Neuronal stem cell (in vitro differentiated cells): Measurements from ENCODE around the gene KRTAP10-7.

Experiments used
- DNase-seq: peaks from one replicate; pipeline ENCODE4 v3.0.0-alpha.2; 2013; ENCODE audit warnings: low spot score
- H2AFZ ChIP-seq: one replicate; pipeline ENCODE4 v1.6.1; 2013; ENCODE audit warnings: mild to moderate bottlenecking, low read length, inconsistent platforms
- H2AK5ac ChIP-seq: 2 replicates; pipeline ENCODE4 v1.6.1; 2013; ENCODE audit warnings: low read depth, mild to moderate bottlenecking, inconsistent platforms, low read length, moderate library complexity, mixed read lengths
- H2BK120ac ChIP-seq: 2 replicates; pipeline ENCODE4 v1.6.1; 2013; ENCODE audit warnings: low read depth, mild to moderate bottlenecking, inconsistent platforms, low read length, moderate library complexity, mixed read lengths
- H2BK12ac ChIP-seq: one replicate; pipeline ENCODE4 v1.6.1; 2013; ENCODE audit warnings: low read length, inconsistent platforms
- H2BK15ac ChIP-seq: 2 replicates; pipeline ENCODE4 v1.6.1; 2013; ENCODE audit warnings: mild to moderate bottlenecking, low read length, inconsistent platforms, mixed read lengths
- H2BK5ac ChIP-seq: one replicate; pipeline ENCODE4 v1.6.1; 2013; ENCODE audit warnings: inconsistent platforms, mild to moderate bottlenecking, low read length, moderate library complexity
- H3K14ac ChIP-seq: one replicate; pipeline ENCODE4 v1.6.1; 2013; ENCODE audit warnings: low read length, inconsistent platforms
- H3K18ac ChIP-seq: 2 replicates; pipeline ENCODE4 v1.6.1; 2013; ENCODE audit warnings: low read length, inconsistent platforms
- H3K23ac ChIP-seq: 2 replicates; pipeline ENCODE4 v1.6.1; 2013; ENCODE audit warnings: low read depth, mild to moderate bottlenecking, mixed read lengths, low read length, inconsistent platforms; ENCODE audit not compliant: poor library complexity
- H3K27ac ChIP-seq: replicated peaks from 3 replicates; pipeline ENCODE4 v1.5.1; 2013; ENCODE audit warnings: low read length, inconsistent platforms
- H3K27me3 ChIP-seq, 3 experiments: 2 replicates each; pipeline ENCODE4 v1.6.1; 2013; ENCODE audit warnings: low read length in 3 of 3, mild to moderate bottlenecking in 2 of 3, inconsistent platforms in 1 of 3, low read depth in 1 of 3, mixed read lengths in 1 of 3, moderate library complexity in 1 of 3; ENCODE audit not compliant: control insufficient read depth in 3 of 3, insufficient read depth in 3 of 3
- H3K36me3 ChIP-seq, 2 donors: replicated peaks in 1 of 2; 2 replicates each; pipeline ENCODE4 v1.6.1; 2013; ENCODE audit warnings: low read length in 2 of 2; ENCODE audit not compliant: control insufficient read depth in 2 of 2, insufficient read depth in 2 of 2
- H3K4ac ChIP-seq: 2 replicates; pipeline ENCODE4 v1.6.1; 2013; ENCODE audit warnings: inconsistent platforms, mild to moderate bottlenecking, low read length, moderate library complexity
- H3K4me1 ChIP-seq, 2 donors: 1 replicate in 1 of 2; 2 replicates in 1 of 2; pipeline ENCODE4 v1.6.1; 2013; ENCODE audit warnings: low read length in 2 of 2, low read depth in 1 of 2; ENCODE audit not compliant: control insufficient read depth in 2 of 2, insufficient read depth in 1 of 2
- H3K4me2 ChIP-seq: one replicate; pipeline ENCODE4 v1.6.1; 2013; ENCODE audit warnings: mild to moderate bottlenecking, low read length, inconsistent platforms; ENCODE audit not compliant: insufficient read depth, poor library complexity, severe bottlenecking
- H3K4me3 ChIP-seq, 2 donors: 2 replicates each; pipeline ENCODE4 v1.5.1; 2013; ENCODE audit warnings: low read length in 2 of 2, mild to moderate bottlenecking in 2 of 2, inconsistent platforms in 1 of 2, moderate library complexity in 1 of 2
- H3K79me1 ChIP-seq: one replicate; pipeline ENCODE4 v1.6.1; 2013; ENCODE audit warnings: low read depth, mild to moderate bottlenecking, inconsistent platforms, low read length, moderate library complexity
- H3K9ac ChIP-seq: one replicate; pipeline ENCODE4 v1.6.1; 2013; ENCODE audit warnings: mild to moderate bottlenecking, low read depth, low read length, inconsistent platforms; ENCODE audit not compliant: poor library complexity
- H3K9me3 ChIP-seq, 2 donors: replicated peaks in 1 of 2; 2 replicates each; pipeline versions ENCODE3 to v1.6.1; 2013; ENCODE audit warnings: low read length in 2 of 2, mild to moderate bottlenecking in 2 of 2, inconsistent platforms in 1 of 2, low read depth in 1 of 2, mixed read lengths in 1 of 2, moderate library complexity in 1 of 2; ENCODE audit not compliant: control insufficient read depth in 2 of 2, insufficient read depth in 1 of 2
- H4K8ac ChIP-seq: one replicate; pipeline ENCODE4 v1.6.1; 2013; ENCODE audit warnings: low read depth, mild to moderate bottlenecking, inconsistent platforms, low read length, moderate library complexity
- H4K91ac ChIP-seq: one replicate; pipeline ENCODE4 v1.6.1; 2013; ENCODE audit warnings: low read length, low read depth, mild to moderate bottlenecking, inconsistent platforms; ENCODE audit not compliant: poor library complexity
- WGBS, 2 donors: extraction: QIAGEN DNeasy Blood & Tissue Kit; methylation state at CpG; one replicate each; pipeline ENCODE4 v1.1.7; 2013; ENCODE audit warnings: missing lambda C conversion rate in 2 of 2, mixed read lengths in 1 of 2; ENCODE audit not compliant: insufficient read length in 2 of 2, insufficient replicate concordance in 1 of 2; ENCODE audit errors: extremely low coverage in 2 of 2; 5-methylcytosine and 5-hydroxymethylcytosine counted together

KRTAP10-7 gene

DNA sequence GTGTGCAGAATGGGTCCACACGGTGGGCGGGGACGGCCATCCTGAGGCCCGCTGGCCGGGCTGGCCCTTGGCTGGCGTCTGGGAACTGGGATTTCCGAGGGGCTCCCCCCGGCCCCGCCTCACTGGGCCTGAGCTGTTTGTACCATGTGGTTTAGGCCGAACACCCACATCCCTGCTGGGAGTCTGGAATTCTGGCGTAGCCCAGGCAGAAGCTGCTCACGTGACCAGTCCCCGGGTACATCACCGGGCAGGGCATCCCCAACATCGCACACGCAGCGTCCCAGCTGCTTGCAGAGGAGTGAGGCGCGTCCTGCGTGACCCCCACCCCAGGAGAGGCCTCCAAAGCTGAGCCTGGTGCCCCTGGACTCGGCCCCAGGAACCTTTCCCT, 2.1 kb downstream of the KRTAP10-7 start:
- H2BK5ac ChIP-seq, result no peak overlapping the region
- H2BK15ac ChIP-seq, result no peak overlapping the region
- no peak overlapping the region for H2BK12ac ChIP-seq
- H3K18ac ChIP-seq, result peak overlapping the region; percentile 65
- no peak overlapping the region for H4K91ac ChIP-seq
- peaks cover 1% of the 10 kb centered on the region in 2 donors for H3K4me1 ChIP-seq
- no peak overlapping the region for H3K14ac ChIP-seq
- no peak for DNase-seq
- peak overlapping the region; percentile 26 for H2AFZ ChIP-seq
- H3K4me2 ChIP-seq, result no peak overlapping the region
- H3K79me1 ChIP-seq, result no peaks in the 10 kb centered on the region
- no peak overlapping the region for H3K9ac ChIP-seq
- no CpG with 5 or more reads among the region's 21 CpGs for WGBS, 2 donors
- no peak overlapping the region for H4K8ac ChIP-seq
- no peak overlapping the region for H3K4me3 ChIP-seq
- H3K9me3 ChIP-seq, result peaks cover 4 to 5% of the 10 kb centered on the region in 2 donors
- H3K27ac ChIP-seq, result no peak overlapping the region
- H3K27me3 ChIP-seq, result peaks cover 0 to 4% (median 0%) of the 10 kb centered on the region in 3 experiments
- no peak overlapping the region for H3K4ac ChIP-seq
- no peak overlapping the region for H2BK120ac ChIP-seq
- H3K36me3 ChIP-seq, result no peaks in the 10 kb centered on the region
- peak overlapping the region; percentile 78 for H2AK5ac ChIP-seq
- peak overlapping the region; percentile 10 for H3K23ac ChIP-seq

DNA sequence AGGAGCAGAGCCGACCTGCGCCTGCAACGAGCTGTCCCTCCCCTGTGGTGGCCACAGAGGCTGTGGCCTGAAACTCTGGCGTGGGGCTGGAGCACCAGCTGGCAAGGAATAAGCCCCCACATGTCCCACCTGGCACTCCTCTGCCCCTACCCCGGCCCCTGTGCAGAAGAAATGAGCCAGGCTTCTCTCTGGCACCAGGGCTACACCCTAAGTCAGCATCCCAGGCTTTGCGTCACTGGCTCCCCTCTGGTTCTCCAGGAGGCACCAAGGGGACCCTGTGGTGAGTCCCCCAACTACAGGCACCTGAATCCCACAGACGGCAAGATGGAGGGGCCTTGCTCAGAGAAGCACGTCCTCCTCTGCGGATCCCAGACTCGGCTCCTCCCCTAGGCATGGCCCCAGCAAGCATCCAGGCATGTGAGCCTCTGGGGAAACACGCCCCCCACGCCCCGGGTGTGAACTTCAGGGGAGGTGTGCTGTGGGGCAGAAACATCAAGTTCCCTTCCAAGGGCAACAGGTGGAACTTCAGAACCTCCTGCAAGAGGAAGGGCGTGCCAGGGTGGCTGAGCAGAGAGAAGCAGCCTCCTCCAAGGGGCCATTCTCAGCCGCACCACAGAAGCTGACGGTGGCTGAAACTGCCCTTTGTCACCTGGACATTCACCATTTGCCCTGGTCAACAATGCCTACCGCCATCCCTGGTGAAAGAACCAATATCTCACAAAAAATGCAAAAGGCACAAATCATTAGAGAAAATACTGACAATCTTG, 2.9 kb downstream of the KRTAP10-7 start:
- Histone ChIP-seq H3K27me3 (peaks cover 0 to 4% (median 0%) of the 10 kb centered on the region in 3 experiments), H3K4me3 (no peak overlapping the region), H4K8ac (no peak overlapping the region), H2AFZ (no peak overlapping the region), H2BK15ac (peak overlapping the region; percentile 46), H3K18ac (peak overlapping the region; percentile 81), H2BK12ac (no peak overlapping the region), H3K23ac (peak overlapping the region; percentile 31), H3K9me3 (peaks cover 4 to 5% of the 10 kb centered on the region in 2 donors), H3K4me2 (no peak overlapping the region), H2AK5ac (peak overlapping the region; percentile 58), H2BK5ac (peak overlapping the region; percentile 39), H3K79me1 (no peaks in the 10 kb centered on the region), H3K27ac (no peak overlapping the region), H3K9ac (no peak overlapping the region), H3K4me1 (peaks cover 0 to 1% of the 10 kb centered on the region in 2 donors), H2BK120ac (peak overlapping the region; percentile 5), H3K14ac (no peak overlapping the region), H3K4ac (peak overlapping the region; percentile 44), H4K91ac (no peak overlapping the region), H3K36me3 (no peaks in the 10 kb centered on the region)
- WGBS, 2 donors, result no CpG with 5 or more reads among the region's 17 CpGs
- no peak for DNase-seq

DNA sequence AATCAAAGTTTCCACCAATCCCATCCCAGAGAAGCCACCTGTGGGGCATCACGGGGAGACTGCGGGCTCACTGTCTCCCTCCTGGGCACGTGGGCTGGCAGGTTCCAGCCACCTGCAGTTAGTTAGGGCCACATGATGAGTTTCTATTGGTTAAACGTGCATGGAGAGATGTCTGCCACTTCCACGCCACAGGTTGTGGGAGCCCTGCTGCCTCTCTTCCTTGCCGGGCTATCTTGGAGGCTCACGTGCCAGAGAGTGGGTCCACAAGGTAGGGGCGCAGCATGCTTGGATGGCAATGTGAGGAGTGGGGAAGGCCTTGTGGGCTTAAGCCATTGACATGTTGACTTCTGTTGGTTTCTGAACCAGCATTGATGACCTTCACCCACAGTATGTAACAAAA, 3.5 kb downstream of the KRTAP10-7 start:
- H2BK120ac ChIP-seq, result no peak overlapping the region
- H3K9me3 ChIP-seq, result peaks cover 4 to 5% of the 10 kb centered on the region in 2 donors
- H3K9ac ChIP-seq, result no peak overlapping the region
- H3K27me3 ChIP-seq, result peaks cover 0 to 4% (median 0%) of the 10 kb centered on the region in 3 experiments
- H3K27ac ChIP-seq, result no peak overlapping the region
- no peaks in the 10 kb centered on the region for H3K79me1 ChIP-seq
- H2BK15ac ChIP-seq, result no peak overlapping the region
- no peak overlapping the region for H3K4me2 ChIP-seq
- no peak for DNase-seq
- H4K8ac ChIP-seq, result no peak overlapping the region
- no peak overlapping the region for H3K23ac ChIP-seq
- no peak overlapping the region for H2BK5ac ChIP-seq
- WGBS, 2 donors, result no CpG with 5 or more reads among the region's 8 CpGs
- no peak overlapping the region for H2BK12ac ChIP-seq
- no peak overlapping the region for H3K18ac ChIP-seq
- no peak overlapping the region for H3K4me3 ChIP-seq
- H3K14ac ChIP-seq, result no peak overlapping the region
- no peak overlapping the region for H2AFZ ChIP-seq
- H4K91ac ChIP-seq, result no peak overlapping the region
- no peaks in the 10 kb centered on the region for H3K36me3 ChIP-seq
- peaks cover 0 to 1% of the 10 kb centered on the region in 2 donors for H3K4me1 ChIP-seq
- H3K4ac ChIP-seq, result no peak overlapping the region
- H2AK5ac ChIP-seq, result no peak overlapping the region

DNA sequence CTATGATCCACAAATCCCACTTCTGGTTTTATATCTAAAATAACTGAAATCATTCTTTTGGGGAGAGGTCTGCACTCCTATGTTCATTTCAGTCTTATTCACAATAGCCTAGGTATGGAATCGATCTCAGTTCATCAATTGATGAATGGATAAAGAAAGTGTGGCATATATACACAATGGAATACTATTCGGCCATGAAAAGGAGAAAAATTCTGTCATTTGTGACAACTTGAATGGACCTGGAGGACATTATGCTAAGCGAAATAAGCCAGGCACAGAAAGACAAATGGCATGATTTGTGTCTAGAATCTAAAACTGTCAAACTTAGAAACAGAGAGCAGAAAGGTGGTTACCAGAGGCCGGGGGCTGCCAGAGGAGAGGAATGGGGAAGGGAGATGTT, 6.1 kb downstream of the KRTAP10-7 start:
- WGBS, 2 donors, result no CpG with 5 or more reads among the region's 4 CpGs

More for the DNA sequence above, 6.1 kb downstream of the KRTAP10-7 start:
- Histone ChIP-seq H3K4me1 (no peaks in the 10 kb centered on the region), H3K36me3 (no peaks in the 10 kb centered on the region), H2AK5ac (no peak overlapping the region), H2BK120ac (no peak overlapping the region), H2BK5ac (no peak overlapping the region), H2BK15ac (no peak overlapping the region), H2BK12ac (no peak overlapping the region), H3K23ac (no peak overlapping the region), H4K8ac (no peak overlapping the region), H3K9ac (no peak overlapping the region), H3K4me3 (no peak overlapping the region), H4K91ac (no peak overlapping the region), H3K4ac (no peak overlapping the region), H3K18ac (no peak overlapping the region), H3K79me1 (no peaks in the 10 kb centered on the region), H2AFZ (no peak overlapping the region), H3K4me2 (no peak overlapping the region), H3K27me3 (peaks cover 0 to 4% (median 0%) of the 10 kb centered on the region in 3 experiments), H3K14ac (no peak overlapping the region), H3K9me3 (peaks cover 3 to 5% of the 10 kb centered on the region in 2 donors), H3K27ac (no peak overlapping the region)
- DNase-seq, result no peak
